Measurements from ENCODE around the gene SHH.

The SHH gene

DNA sequence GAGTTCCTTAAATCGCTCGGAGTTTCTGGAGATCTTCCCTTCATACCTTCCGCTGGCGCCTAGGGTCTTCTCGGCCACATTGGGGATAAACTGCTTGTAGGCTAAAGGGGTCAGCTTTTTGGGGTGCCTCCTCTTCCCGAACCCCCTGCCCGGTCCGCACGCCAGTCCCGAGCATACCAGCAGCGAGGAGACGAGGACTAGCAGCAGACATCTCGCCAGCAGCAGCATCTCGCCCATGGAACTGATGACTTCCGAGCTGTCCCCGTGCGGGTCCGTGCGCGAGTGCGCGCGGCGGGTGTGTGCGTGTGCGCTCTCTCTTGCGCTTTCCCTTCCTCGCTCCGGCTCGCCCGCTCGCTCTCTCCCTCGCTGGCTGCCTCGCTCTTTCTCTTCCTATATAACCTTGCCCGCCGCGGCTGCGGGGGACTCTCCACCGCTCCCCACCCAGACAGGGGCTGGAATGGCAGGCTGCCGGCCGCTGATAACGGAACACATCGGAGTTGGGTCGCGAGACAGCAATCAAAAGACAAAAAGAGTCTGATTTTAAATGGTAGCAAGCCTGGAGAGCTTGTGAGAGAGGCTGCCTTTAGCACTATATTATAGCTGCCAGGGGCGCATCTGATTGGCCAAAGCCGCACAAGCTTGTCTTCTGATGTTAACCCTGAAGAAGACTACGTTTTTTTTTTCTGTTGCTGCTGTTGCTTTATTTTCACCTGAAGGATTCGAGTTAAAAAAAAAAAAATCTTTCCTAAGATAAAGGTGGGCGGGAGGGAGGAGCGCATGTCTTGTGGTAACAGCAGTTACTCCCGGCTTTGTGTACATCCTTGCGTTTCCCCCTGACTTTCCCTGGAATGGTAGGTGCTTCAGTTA lies at the start of gene SHH:
TSS of gene SHH (minus strand) at position 569 of the 867 bp plus-strand sequence. CDS start at position 228, 341 bp downstream.
- H3K4me1 Mint-ChIP-seq, result peaks cover 30% of the 10 kb centered on the region
- DNase-seq (ENCODE audit: low spot score in 2 of 2) (no peak), ATAC-seq (no peak)
- no peaks in the 10 kb centered on the region for H3K36me3 Mint-ChIP-seq
- no peaks in the 10 kb centered on the region for H3K9me3 Mint-ChIP-seq
- no peak within 1 kb of the TSS for H3K27ac Mint-ChIP-seq
- H3K4me3 Mint-ChIP-seq, result peak within 1 kb of the TSS; percentile 48

DNA sequence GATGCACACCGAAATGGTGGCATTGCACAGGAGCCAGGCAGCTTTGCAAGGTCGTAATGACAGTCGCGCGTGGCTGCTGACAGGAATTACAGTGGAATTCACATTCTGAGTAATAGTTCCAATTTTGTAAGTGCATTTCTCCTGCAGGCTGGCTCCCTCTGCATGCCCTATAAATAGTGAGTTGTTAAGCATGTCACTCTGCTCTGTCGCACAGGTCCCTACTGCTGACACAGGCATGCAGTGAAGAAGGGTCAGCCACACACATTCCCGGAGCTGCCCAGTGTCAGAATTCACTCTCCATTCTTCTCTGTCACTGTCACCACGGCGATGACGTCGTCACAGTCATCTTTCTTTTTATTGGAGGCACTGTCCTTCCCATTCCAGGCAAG lies 49.2 kb upstream of the SHH start:
- Mint-ChIP-seq H3K27ac (no peak overlapping the region), H3K4me1 (no peaks in the 10 kb centered on the region), H3K4me3 (no peak overlapping the region), H3K36me3 (no peaks in the 10 kb centered on the region), H3K9me3 (no peaks in the 10 kb centered on the region)
- ATAC-seq (no peak), DNase-seq (ENCODE audit: low spot score in 2 of 2) (no peak)

DNA sequence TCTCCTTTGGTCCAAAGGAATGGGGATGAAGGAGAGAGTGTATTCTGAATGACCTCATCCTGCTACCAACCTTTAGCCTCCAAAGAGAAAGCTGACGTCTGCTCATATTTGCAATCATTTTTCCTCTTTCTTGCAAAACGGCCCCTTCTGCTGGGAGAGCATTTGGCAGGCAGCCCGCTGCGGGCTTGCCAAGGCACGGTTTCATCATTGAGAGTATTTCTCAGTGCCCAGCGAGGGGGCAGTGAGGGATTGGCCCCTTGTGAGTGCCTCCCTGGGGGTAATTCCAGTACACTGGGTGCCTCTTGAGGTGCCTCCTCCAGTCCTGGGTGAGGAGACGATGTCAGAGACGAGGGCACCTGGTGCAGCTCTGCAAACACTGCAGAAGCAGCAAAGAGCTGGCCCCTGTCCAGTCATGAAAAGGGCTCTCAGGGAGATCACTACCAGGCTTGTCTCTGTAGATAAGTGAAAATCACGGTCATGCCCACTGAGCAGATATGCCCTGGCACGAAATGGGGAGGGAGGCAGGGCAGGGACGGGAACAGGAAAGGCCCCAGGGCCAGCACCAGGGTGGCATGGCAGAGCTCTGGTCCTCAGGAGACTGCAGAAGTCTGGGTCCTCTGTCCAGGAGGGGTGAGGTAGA lies 48.7 kb upstream of the SHH start:
- no peak for ATAC-seq
- Mint-ChIP-seq H3K36me3 (no peaks in the 10 kb centered on the region), H3K9me3 (no peaks in the 10 kb centered on the region), H3K4me1 (no peaks in the 10 kb centered on the region), H3K27ac (no peak overlapping the region), H3K4me3 (no peak overlapping the region)
- DNase-seq (ENCODE audit: low spot score in 2 of 2), result no peak

DNA sequence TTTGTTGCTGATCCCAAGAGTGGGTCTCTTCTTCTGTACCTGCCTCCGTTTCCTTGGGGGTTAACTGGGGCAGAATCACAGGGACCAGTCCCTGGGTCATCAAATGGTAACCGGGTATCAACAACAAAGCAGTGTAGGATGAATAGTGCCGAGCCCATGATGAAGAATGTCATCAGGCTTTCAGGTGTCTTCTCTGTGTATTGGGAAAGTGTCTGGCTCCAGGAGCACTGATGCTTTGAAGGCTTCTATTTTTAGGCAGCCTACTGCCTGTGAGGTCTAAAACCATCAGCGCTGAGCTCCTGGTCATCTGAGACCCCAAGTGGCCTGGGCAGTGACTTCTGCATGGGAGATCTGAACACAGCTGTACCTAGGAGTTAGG lies 48.2 kb upstream of the SHH start:
- Mint-ChIP-seq H3K27ac (no peak overlapping the region), H3K4me3 (no peak overlapping the region)
- no peak for DNase-seq (ENCODE audit: low spot score in 2 of 2)

DNA sequence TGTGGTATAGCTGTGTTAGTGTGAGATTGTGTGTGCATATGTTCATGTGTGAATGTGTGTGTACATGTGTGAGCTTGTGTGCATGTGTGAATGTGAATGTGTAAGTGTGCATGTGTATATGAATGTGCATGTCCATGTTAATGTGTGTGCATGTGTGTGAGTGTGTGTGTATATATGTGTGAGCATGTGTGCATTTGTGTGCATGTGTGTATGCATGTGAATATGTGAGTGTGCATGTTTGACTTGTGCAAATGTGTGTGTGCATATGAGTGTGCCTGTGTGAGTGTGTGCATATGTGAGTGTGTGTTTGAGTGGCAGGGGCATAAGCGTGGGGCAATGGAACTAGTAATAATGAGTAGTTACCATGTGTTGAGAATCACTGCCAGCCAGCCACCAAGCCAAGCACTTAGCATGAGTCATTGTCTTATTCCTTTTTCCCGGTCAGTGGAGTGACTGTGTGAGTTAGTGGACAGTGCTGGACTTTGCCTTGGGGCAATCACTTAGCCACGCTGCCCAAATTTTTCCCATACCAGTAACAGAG lies 46.3 kb upstream of the SHH start:
- Mint-ChIP-seq H3K4me3 (no peak overlapping the region), H3K9me3 (no peaks in the 10 kb centered on the region), H3K27ac (no peak overlapping the region), H3K4me1 (no peaks in the 10 kb centered on the region), H3K36me3 (no peaks in the 10 kb centered on the region)
- no peak for DNase-seq (ENCODE audit: low spot score in 2 of 2)
- no peak for ATAC-seq

More for the DNA sequence above, 48.2 kb upstream of the SHH start:
- no peaks in the 10 kb centered on the region for H3K9me3 Mint-ChIP-seq
- H3K4me1 Mint-ChIP-seq, result no peaks in the 10 kb centered on the region
- no peak for ATAC-seq
- no peaks in the 10 kb centered on the region for H3K36me3 Mint-ChIP-seq

DNA sequence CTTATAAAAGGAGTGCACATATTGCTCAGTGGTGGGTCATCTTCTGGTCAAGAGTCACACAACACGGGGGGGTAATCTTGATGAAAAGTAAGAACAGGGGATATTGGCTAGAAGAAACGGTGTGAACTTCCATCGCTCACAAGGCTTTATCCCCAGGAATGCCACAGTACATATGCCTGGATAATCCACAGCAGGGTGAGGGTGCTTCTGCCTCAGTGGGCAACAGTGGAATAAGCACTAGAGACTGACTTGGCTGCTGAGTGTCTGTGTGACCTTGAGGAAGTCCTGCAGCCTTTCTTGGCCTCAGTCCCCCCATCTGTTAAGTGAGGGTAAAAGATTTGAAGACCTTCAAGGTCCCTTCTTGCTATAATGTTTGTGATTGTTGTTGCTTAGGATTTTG lies 44.9 kb upstream of the SHH start:
- H3K36me3 Mint-ChIP-seq, result no peaks in the 10 kb centered on the region
- H3K27ac Mint-ChIP-seq, result no peak overlapping the region
- DNase-seq (ENCODE audit: low spot score in 2 of 2), result no peak
- H3K4me3 Mint-ChIP-seq, result no peak overlapping the region
- ATAC-seq, result no peak
- no peaks in the 10 kb centered on the region for H3K4me1 Mint-ChIP-seq
- H3K9me3 Mint-ChIP-seq, result no peaks in the 10 kb centered on the region

DNA sequence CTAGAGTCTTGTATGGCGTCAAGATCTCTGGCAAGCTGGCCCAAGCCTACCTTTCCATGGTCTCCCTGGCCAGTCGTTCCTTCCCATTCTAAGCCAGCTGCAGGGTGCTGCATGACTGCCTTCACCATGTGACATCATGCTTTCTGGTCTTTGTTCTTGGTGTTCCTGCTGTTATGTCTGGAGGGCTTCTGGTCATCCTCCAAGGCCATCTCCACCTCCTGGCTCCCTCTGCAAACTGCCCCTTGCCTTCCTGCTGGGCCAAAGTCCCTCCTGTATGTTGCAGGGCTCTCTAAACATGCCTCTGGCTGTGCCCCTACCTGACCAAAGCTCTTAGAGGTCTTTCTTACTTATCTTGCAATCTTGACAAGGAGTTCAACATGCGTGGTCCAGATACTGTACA lies 44.4 kb upstream of the SHH start:
- no peaks in the 10 kb centered on the region for H3K4me1 Mint-ChIP-seq
- DNase-seq (ENCODE audit: low spot score in 2 of 2) (no peak), ATAC-seq (no peak)
- H3K36me3 Mint-ChIP-seq, result no peaks in the 10 kb centered on the region
- no peak overlapping the region for H3K4me3 Mint-ChIP-seq
- H3K9me3 Mint-ChIP-seq, result no peaks in the 10 kb centered on the region
- no peak overlapping the region for H3K27ac Mint-ChIP-seq

DNA sequence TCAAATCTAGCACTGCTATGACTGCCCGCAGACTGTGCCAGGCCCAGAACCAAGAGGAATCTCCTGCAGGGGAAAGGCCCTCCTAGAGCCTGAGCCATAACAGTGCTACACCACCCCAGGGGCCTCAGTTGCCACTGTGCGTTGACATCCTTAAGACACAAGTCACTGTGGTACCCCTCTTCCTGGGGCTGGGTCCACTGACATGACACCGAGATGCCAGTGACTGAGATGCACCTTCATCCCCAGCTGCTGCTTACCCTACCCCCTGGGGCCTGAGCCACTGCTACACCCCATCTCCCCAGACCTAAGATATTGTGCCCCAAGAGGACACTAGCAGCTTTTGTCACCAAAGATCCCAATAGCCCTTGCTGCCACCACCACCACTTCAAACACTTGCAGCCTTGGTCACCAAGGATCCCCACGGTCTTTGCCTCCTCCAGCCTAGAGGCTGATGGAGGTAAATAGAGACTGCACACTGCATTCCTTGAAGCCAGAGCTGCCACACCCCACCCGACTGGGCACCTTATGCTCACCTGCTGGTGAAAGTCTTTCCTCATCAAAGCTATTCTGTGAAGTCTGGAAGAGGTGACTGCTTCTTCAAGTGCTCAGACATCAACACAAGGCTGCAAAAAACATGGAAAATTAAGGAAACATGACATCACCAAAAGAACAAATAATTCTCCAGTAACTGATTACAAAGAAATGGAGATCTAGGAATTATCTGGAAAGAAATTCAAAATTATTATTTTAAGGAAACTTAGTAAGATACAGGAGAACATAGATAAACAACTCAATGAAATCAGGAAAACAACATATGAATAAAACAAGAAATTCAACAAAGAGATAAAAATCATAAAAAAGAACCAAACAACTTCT lies 40.4 kb upstream of the SHH start:
- Mint-ChIP-seq H3K4me3 (no peak overlapping the region), H3K27ac (no peak overlapping the region), H3K9me3 (no peaks in the 10 kb centered on the region), H3K36me3 (no peaks in the 10 kb centered on the region), H3K4me1 (no peaks in the 10 kb centered on the region)
- DNase-seq (ENCODE audit: low spot score in 2 of 2) (no peak), ATAC-seq (no peak)

DNA sequence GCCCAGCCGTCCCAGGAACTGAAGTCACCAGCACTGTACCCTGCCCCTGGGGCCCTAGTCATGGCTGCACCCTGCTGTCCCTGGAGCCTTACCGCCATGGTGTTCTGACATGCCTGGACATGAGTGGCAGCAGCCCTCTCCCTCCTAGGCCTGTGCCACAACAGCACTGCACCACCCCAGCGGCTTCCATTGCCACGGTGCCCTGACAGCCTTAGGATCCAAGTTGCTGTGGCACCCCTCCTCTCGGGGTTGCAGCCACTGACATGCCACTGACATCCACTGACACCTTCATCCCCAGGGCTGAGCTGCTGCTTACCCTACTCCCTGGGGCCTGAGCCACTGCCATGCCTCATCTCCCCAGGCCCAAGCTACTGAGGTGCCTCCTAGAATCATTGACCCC lies 39.6 kb upstream of the SHH start:
- H3K27ac Mint-ChIP-seq, result no peak overlapping the region
- ATAC-seq, result no peak
- no peaks in the 10 kb centered on the region for H3K36me3 Mint-ChIP-seq
- no peak for DNase-seq (ENCODE audit: low spot score in 2 of 2)
- H3K9me3 Mint-ChIP-seq, result no peaks in the 10 kb centered on the region
- no peaks in the 10 kb centered on the region for H3K4me1 Mint-ChIP-seq
- H3K4me3 Mint-ChIP-seq, result no peak overlapping the region

DNA sequence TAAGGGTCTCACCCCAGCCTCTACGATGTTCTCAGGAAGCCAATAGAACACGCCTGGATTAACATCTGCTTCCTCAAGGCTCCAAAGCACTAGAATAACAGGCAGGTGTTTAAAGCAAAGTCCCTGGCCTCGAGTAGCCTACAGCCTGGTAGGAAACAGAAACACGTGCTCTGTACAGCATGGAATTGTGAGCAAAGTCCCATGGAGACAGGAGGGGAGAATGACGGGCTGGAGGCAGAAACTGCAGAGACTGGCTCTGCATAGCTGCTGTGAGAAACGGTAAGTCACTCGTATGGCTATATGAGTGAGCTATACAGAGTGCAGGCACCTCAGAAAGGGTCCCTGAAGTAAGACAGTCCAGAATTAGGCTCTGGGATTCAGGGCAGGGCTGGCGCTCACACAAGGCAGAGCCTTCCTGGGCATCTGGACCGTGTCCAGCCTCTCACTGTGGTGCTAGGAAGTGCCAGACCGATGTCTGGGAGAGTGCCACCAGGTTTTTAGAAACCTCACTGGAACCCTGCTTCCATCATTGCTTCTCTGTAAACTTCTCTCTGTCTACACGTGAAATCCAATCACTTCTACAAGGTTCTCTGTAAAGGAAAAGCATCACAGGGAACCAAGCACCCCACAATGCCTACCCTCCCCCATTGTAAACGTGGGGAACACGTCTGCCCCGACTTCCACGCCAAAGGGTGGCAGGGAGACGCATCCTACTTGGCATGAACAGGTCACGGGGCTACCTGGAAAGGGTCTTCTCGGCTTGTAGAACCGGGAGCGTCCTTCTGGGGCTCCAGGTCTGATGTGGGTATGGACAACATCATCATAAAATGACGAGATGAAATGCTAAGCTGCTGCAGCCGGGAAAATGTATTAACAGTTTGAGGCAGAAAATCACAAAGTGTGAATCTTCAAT lies 38.8 kb upstream of the SHH start:
- Mint-ChIP-seq H3K9me3 (no peaks in the 10 kb centered on the region), H3K36me3 (no peaks in the 10 kb centered on the region), H3K27ac (no peak overlapping the region), H3K4me3 (no peak overlapping the region), H3K4me1 (no peaks in the 10 kb centered on the region)
- ATAC-seq, result no peak
- no peak for DNase-seq (ENCODE audit: low spot score in 2 of 2)

DNA sequence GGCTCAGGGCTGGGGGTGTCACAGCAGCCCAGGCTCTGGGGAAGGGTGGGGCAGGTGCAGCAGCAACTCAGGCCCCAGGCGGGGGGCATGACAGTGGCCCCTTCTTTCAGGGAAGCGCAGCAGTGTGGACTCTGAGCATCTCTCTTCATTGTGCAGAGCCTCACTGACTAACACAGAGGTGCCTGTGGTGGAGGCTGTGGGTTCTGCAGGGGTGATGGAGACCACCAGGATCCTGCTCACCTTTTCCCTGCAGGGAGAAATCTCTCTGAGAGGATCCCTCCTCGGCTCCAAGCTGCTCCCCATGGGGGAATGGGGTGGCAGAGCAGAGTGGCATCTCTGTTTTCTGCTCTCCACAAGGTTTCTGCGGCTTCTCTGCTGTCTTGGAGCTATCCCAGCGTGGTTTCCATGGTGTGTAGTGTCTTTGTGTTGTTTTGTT lies 37.8 kb upstream of the SHH start:
- DNase-seq (ENCODE audit: low spot score in 2 of 2) (no peak), ATAC-seq (no peak)
- H3K4me3 Mint-ChIP-seq, result no peak overlapping the region
- no peaks in the 10 kb centered on the region for H3K4me1 Mint-ChIP-seq
- no peak overlapping the region for H3K27ac Mint-ChIP-seq
- no peaks in the 10 kb centered on the region for H3K36me3 Mint-ChIP-seq
- H3K9me3 Mint-ChIP-seq, result no peaks in the 10 kb centered on the region

DNA sequence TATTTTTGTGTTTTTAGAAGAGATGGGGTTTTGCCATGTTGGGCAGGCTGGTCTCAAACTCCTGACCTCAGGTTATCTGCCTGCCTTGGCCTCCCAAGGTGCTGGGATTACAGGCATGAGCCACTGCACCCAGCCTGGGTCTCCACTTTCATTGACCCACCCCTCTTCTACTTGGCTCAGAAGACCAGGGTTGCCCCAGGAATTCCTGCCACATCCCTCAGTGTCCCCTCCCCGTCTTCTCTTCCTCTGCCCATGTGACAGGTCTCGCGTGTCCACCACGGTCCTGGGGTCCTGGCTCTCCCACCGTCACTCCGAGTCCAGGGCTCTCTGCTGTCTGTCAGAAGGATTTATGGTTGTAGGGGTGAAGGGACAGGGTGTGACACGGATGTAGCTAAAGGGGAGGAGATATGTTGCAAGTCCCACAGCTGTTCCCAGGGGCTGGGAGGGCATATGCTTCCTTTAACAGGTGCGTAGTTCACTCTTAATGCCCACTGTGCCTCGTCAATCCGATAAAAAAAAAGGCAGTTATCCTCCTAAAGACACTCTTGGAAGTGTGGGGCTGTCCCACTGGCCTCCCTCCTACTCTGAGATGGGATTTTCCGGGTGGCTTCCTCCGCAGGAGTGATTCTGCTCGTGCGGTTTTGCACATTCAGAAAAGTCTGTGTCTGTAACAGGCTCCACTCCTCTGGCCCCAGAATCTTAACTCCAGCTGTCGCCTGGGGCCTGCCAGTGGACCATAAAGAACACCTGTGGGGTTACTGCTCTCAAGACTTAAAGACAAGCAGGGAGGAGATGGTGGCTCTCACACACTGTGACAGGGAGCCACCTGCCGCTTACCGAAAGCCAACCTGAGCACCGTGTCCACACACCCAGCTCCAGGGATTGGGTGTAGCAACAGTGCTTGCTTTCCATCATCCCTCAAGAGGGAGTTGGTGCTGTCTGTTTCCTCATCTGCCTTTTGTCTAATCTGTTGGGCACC lies 36.7 kb upstream of the SHH start:
- H3K27ac Mint-ChIP-seq, result no peak overlapping the region
- H3K9me3 Mint-ChIP-seq, result no peaks in the 10 kb centered on the region
- H3K36me3 Mint-ChIP-seq, result no peaks in the 10 kb centered on the region
- H3K4me1 Mint-ChIP-seq, result no peaks in the 10 kb centered on the region
- no peak overlapping the region for H3K4me3 Mint-ChIP-seq
- ATAC-seq (no peak), DNase-seq (ENCODE audit: low spot score in 2 of 2) (no peak)

DNA sequence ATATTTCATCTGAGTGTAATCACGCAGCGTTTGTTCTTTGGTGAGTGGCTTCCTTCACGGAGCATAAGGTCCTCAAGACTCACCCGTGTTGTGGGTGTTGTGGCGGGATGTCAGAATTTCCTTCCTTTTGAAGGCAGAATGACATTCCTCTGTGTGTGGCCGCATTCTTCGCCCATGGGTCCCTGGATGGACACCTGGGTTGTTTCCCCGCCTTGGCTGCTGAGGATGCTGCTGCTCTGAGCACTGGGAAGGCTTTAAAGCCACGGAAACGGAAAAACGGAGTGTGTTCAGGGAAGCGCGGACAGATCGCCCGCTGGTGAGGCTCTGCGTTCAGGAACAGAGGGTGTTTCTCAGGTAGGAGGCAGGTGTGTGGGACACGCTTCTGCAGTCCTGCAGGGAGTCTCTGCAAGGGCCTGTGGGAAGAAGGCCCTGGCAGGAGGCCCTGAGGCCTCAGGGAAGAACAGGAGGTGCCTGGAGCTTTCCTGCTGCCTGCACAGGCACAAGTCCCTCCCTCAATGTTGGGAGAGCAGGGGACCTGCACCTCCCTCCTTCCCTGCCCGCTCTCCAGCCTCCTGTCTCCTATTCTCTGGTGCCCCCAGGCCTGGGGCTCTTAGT lies 35.7 kb upstream of the SHH start:
- H3K9me3 Mint-ChIP-seq, result no peaks in the 10 kb centered on the region
- H3K4me1 Mint-ChIP-seq, result no peaks in the 10 kb centered on the region
- ATAC-seq (no peak), DNase-seq (ENCODE audit: low spot score in 2 of 2) (no peak)
- no peak overlapping the region for H3K4me3 Mint-ChIP-seq
- H3K27ac Mint-ChIP-seq, result no peak overlapping the region
- H3K36me3 Mint-ChIP-seq, result no peaks in the 10 kb centered on the region
